Midbrain (tissue), 1 donor: ENCODE measurements around the gene VAMP2.

Source experiments
- DNase-seq: peaks from one replicate; lab custom pipeline; 2025; lab: John Stamatoyannopoulos, UW

Gene VAMP2

DNA sequence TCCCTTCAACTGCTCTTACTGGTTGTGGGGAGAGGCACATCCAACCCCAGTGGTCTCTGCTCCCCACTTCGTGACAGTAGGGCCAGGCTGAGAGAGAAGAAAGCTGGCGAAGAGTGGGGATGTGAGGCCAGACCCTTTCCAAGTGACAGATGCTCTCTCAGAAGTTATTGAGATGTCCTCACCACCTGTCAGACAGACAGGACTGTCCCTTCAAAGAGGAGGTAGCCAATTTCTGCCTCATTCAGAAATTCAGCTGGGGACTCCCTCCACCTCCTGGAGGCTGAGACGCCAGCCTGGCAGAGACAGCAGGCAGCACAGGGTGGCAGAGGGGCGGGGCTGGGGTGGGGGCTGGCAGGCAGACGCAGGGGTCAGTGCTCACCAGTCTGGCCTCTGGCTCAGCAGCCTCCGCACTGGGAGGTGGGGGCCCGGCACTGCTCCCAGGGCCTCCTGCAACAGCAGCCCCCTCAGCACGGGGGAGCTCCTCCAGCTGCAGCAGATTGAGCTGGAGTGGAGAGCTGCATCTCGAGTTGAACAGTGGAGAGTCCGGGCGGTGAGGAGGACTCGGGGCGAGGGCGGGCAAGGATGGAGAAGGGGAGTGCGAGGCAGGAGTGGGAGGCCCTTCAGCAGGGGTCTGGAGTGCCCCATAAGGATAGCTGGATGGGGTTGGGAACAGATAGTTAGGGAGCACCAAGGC is 19.7 kb downstream of the VAMP2 start:
- no peak for DNase-seq

DNA sequence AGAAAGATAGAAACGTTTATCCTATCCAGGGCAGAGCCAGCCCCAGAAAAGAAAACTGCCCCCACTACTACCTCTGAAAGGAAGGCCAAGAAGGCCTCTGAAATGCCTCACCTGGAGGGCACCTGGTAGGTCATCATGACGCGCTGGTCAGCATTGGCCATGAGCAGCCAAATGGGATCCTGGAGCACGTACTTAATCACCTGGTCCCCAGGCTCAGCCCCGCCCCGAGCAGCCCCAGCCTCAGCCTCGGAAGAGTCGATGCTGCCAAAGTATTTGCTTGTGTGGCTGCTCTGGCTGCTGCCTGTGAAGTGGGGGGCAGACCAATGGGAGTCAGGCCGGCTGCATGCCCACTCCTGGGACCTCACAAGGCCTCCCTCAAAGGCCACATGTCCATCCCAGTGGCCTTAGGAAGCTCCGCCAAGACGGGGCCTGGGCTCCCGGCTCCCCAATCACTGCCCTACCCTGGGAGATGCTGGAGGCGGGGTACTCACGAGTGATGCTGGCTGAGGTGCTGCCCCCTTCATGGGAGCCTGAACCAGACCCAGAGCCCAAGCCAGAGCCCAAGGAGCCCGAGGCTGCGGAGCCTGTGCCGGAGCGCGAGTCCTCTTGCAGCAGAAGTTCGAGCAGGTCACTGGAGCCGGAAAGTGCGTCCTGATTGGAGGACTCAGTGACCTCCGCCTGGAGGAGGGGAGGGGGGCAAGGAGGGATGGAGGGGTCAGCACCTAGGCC is 20.4 kb downstream of the VAMP2 start:
- no peak for DNase-seq

GRCh38 chr17:8141741-8142140 is 21.0 kb downstream of the VAMP2 start:
- DNase-seq = no peak

DNA sequence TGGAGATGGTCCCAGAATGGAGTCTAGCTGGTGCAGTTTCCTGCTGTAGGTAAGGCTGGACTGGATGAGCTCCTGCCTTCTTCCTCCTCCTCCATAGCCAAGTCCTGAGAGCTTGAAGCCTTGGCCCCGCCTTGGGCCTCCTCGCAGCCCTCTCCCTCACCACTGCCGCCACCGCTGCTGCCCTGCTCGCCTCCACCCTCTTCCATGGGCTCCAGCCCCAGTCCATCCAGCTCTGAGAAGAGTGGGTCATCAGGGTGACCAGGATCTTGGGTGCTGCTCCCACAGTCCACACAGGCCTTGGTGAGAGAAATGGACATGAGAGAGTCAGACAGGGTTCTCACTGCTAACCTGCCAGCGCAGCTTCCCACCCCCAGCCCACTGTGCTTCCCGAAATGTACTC is 21.7 kb downstream of the VAMP2 start:
- DNase-seq = no peak

DNA sequence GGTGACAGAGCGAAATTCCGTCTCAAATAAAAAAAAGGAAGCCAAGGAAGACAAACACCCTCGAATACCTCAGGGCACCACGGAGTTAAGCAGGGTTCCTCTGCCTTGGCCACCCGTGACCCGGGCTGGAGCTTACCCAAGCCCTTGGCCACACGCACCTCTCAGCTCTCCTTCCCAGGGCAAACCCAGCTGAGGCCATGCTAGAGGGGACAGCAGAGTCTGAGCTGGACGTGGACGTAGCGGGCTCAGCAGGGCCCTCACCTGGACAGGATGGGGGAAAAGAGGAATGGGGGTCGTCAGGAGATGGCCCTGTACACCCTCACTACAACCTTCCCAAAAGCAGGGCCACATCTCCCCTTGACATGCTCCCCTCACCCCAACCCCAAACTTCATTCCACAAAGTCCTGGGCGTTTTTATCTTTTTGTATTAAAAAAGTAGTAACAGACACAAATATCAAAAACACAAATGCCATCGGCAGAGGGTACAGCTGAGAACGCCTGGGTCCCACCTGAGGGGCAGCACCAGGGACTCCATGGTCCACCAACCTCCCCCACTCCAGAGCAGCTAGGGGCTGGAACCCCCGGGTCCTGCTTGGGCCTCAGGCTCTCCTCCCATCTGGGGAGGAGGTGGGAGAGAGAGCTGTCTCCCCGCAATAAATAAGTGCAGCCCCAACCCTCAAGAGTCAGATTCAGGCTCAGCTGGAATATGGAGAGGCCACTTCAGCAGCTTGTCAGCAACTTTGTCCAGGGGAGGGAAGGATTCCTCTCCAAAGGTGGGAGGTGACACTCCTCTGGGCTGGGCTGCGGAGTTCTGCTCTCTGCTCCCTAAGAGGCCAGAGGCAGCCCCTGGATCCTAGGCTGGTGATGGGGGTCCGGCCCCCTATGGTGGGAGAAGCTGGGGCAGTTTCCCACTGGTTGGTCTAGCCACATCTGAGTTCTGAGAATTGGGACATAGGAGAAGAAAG is 22.4 kb downstream of the VAMP2 start:
- DNase-seq = no peak

DNA sequence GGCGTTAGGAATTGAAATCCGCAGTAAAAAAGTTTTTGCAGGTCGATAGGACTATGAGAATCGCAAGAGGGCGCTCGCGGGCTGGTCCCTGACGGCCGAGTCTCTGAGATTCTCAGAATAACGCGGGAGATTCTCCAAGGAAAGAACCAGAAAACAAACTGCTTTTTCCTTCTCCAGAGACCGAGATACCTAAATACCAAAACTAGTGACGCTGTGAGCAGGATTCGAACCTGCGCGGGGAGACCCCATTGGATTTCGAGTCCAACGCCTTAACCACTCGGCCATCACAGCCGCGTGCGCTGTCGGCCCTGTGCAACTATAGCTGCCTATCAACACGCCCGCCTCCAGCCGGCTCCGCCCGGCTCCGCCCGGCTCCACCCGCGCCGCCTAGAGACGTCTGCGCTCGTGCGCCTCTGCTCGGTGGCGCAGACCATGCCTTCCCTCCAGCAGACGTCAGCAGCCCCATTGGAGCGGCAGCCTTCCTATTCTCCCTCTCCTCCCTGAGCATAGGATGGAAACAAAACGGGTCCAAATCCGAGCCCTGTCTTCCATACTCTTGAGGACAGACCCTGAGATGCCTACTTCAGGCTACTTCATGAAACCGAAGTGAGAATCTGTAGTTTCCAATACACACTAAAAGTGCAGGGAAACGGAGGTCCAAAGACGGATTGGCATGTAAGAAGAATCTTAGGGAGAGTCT is 23.9 kb downstream of the VAMP2 start:
- peak; percentile 97 for DNase-seq

DNA sequence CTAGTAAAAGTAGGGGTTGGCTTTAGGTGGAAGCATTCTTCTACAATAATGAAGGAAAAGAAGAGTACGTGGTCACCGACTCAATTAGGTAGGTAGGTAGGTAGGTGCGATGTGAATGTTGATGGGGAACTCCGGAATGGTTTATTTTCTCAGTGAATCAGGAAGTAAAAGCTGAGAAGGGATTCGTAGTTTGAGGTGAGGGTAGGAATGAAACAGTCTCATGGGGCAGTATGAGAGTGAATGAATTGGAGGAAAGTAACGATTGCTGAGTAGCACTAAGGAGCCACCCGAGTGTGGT is 24.4 kb downstream of the VAMP2 start:
- DNase-seq = no peak

- no peak for DNase-seq
Observed at GRCh38 chr17:8137645-8138373, 24.9 kb downstream of the VAMP2 start.

GRCh38 chr17:8133941-8134340 is 28.8 kb downstream of the VAMP2 start:
- DNase-seq = no peak

DNA sequence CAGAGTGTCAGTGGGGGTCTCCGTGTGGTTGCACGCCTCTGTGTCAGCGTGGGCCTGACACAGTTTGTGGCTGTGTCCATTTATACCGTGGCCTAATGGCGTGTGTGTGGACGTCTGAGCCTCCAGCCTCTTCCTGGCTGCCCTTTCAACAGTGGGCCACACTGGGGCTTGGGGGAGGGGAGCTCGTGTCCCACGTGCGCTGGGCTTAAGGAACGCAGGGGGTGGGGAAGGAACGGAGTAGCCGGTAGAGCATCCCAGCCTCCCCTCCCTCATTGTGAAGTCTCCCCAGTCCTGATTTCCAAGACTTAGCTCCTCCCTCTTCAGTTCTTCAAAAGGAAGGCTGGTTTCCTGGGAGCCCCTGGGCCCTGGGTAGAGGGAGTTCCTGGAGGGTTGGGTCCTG is 29.3 kb downstream of the VAMP2 start:
- no peak for DNase-seq

DNA sequence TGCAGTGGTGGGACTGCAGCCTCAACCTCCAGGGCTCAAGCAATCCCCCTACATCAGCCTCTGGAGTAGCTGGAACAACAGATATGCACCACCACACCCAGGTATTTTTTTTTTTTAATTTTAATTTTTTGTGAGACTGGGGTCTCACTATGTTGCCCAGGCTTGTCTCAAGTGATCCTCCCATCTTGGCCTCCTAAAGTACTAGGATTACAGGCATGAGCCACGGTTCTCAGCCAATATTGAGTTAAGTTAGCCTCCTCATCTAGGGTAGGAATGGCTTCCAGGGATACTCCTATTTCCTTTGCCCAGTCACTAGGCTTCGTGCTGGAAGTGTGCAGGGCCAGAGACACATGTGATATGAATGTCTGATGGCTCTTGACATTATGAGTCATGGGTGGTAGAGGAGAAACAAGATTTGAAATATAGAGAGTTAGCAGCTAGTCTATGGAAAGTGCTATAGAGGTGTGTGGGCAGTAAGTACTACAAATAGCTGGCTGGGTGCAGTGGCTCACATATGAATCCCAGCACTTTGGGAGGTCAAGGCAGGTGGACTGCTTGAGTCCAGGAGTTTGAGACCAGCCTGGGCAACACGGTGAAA is 30.8 kb downstream of the VAMP2 start:
- DNase-seq = no peak

GRCh38 chr17:8128125-8128784 is 34.5 kb downstream of the VAMP2 start:
- DNase-seq = no peak

DNA sequence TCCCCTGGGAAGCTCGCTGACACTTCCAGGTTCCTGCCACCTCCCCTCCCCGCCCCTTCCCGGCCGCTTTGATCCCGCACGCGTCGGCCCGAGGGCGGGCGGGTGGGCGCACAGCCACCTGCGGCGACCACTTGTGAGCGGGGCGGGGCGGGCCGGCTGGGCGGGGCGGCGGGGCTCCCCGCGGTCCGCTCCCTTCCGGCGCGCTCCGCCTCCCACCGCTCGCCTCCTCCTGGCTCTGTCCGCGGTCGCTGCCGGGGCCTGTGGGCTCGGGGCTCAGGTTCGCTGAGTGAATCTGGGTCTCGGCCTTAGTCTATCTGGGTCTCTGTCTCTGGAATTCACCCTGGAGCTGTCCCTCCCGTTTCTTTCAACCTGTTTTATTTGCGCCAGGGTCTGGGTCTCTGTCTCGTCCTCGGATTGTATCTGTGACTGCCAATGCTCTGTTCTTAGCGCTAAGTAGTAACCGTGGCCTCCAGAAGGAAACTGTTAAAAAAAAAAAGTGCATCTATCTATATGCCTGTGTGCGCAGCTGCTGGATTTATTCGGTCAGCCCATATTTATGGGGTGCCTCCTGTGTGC is 36.2 kb downstream of the VAMP2 start:
- DNase-seq = no peak

DNA sequence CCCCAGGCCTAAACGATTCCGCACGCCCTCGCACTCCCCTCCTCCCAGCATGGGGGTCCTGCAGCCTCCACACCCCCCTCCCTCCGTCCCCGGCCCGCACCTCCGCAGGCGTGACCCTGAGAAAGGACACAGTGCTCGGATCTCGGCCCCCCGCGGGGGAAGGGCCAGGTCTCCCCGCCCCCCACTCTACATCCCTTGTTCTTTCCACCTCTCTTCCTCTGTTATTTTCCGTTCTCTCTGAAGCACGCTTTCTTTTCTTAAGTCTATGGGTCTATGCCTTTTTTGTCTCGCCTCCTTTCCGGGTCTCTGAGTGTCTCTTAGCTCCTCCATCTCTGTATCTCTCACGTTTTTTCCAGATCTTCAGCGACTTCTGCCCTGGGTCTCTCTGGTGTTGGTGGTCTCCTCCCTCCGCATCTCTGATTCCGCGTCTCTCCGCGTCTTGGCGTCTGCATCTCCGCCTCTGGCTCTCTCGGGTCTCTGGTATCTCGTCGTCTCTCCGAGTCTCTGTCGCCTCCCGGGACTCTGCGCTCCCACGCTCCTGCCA is 36.7 kb downstream of the VAMP2 start:
- no peak for DNase-seq

GRCh38 chr17:8125154-8125946 is 37.4 kb downstream of the VAMP2 start:
- peak; percentile 83 for DNase-seq

DNA sequence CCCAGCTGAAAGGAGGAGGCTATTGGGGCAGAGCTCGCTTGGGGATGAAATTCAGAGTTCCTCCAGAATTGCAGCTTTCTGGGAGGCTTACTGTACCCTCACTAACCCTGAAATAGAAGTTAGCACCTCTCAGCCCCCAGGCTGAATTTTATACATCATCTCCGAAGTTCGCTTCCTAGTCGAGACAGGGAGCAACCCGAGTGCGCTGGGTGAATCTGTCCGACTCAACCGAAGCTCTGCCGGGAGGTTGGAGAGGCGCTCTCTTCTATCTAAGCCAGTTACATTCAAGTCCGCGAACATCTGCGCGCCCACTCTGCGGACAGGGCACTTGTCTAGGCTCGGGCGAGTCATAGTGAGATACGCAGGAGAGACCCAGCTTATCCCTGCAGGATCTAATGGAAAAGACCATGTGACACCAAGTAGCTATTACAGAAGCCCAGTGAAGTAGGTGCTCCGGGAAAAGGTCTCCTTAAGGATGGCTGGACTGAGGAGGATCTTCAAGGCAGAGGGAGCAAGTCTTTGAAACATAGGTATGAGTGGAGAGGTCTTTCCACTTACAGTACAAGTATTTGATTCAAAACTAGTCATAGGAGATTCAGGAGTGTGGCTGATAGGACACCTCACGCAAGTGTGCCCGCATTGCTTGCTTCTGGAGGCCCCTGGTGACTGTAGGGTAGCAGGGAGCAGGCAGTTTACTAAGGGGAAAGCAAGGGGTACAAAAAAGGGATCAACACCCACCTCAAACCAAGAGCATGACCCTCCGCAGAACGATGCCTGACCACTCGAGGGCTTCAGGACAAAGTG is 38.2 kb downstream of the VAMP2 start:
- DNase-seq = no peak

DNA sequence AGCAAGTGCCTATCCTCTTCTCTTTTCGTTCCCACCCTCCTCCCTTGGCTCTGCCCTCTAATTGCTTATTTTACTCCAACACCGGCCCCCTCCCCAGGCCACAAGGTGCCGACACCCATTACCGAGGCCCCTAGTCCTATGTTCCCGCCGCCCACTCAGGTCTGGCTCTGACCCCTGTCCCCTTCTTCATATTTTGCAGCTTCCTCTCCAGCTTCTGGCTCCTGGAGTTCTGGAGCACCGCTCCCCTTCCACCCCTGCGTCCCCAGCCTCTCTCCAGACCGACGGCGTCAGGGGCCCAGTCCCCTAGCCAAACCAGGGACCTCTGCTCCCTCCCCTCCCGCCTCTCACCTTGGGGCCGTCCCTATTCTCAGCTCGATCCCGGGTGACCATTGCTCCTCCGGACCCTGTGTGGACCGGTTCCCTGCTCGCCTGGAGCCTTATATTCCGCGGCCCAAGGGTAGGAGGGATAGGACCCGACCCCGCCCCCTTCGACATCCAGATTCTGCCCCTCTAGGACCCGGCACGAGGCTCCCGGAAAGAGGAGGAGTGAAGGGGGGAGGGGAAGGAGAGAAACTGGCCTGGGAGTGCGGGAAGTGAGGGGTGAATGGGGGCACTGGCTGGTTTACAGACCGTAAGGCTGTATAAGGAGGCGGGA is 38.9 kb downstream of the VAMP2 start, which contains the start of gene HES7:
Gene HES7 (minus strand): TSS at position 412 of the 655 bp plus-strand sequence. CDS start 22 bp downstream, at position 390.
- no peak for DNase-seq
